NOMO-1 (cell line): ENCODE results near the gene NADSYN1.

Source experiments
- DNase-seq, 2 experiments: peaks; one replicate each; lab custom pipeline; 2025; ENCODE audit not compliant: unreplicated experiment in 2 of 2; lab: John Stamatoyannopoulos, UW

NADSYN1 gene

DNA sequence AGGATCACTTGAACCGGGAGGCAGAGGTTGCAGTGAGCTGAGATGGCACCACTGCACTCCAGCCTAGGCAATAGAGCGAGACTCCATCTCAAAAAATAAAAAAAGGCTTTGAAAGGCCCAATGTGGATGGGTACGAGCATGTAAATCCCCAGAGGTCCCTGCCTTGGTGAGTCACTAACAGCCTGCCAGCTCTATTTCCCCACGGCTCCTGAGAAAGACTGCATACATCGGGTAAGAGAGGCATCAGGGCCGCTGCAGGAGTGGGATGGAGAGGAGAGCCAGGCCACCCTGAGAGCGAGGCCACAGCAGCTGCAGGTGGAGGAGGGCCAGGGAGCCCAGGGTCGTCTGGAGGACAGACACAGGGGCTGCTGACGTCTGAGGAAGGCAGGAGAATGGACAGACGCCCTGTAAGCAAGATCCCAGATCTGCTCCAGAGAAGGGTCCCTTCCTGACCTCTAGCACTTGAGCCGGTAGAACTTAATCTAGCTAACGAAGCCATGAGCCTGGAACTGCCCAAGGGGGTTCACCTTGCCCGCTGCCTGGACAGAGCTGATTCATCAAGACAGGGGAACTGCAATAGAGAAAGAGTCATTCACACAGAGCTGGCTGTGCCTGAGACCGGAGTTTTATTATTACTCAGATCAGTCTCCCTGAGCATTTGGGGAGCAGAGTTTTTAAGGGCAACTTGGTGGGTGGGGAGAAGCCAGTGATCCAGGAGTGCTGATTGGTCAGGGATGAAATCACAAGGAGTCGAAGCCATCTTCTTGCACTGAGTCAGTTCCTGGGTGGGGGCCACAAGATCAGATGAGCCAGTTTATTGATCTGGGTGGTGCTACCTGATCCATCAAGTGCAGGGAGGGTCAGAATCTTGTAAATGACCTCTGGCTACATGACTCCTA lies 90.1 kb downstream of the NADSYN1 start:
- DNase-seq: no peak

- DNase-seq: peak in 1 of 2 experiments; percentile 7
Measured at GRCh38 chr11:71543866-71544265, 90.9 kb downstream of the NADSYN1 start.

DNA sequence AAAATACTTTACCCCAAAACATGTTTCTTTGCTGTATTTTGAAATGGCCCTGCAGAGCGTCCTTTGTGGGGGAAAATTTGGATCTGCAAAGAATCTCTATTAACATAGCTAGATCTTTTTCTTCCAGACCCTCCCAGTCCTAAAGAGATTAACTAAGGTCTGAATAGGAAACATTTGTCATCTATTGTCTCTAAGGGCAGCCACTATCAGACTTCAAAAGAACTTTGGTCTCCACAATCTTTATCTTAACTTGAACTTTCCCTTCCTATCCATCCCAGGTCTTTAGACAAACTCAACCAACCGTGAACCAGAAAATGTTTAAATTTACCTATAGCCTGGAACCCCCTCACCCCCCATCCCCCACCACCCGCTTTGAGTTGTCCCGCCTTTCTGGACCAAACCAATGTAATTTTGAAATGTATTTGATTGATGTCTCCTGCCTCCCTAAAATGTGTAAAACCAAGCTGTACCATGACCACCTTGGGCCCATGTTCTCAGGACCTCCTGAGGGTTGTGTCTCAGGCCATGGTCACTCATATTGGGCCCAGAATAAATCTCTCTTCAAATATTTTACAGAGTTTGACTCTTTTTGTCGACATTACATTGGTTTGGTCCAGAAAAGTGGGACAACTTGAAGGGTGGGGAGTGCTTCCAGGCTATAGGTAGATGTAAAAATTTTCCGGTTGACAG lies 91.7 kb downstream of the NADSYN1 start:
- DNase-seq: no peak

DNA sequence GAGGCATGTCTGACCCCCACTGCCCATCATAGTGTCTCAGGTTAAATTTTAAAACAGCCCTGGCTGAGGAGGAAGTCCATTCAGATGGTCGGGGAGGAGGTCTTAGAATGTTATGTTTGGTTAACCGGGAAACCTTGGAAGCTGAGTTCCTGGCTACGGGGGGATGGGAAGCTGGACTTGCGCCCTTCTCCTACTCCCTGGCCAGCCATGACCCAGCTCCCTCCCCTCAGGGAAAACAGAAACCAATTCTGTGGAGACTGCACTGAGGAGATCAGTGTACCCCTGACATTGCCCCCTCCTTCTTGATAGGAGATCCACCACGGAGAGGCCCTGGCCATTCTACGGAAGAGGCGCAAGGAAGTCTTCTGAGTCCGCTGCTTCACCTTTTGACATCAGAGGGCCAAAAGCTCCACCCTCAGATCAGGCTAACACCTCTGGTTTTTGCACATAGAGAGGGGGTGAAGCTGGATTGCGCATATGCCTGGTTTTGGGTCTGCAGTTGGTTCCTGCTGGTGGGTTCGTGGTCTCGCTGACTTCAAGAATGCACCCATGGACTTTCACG lies 92.5 kb downstream of the NADSYN1 start:
- DNase-seq: no peak

GRCh38 chr11:71548120-71548519 lies 95.1 kb downstream of the NADSYN1 start, which contains the start of gene KRTAP5-9:
Gene KRTAP5-9 (plus strand): TSS chr11:71548420. CDS start chr11:71548658, 238 bp downstream.
- DNase-seq: no peak

DNA sequence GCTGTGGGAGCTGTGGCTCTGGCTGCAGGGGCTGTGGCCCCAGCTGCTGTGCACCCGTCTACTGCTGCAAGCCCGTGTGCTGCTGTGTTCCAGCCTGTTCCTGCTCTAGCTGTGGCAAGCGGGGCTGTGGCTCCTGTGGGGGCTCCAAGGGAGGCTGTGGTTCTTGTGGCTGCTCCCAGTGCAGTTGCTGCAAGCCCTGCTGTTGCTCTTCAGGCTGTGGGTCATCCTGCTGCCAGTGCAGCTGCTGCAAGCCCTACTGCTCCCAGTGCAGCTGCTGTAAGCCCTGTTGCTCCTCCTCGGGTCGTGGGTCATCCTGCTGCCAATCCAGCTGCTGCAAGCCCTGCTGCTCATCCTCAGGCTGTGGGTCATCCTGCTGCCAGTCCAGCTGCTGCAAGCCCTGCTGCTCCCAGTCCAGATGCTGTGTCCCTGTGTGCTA lies 95.7 kb downstream of the NADSYN1 start:
- DNase-seq: no peak
